Breast epithelium (tissue), 3 donors: ENCODE results near the gene QRFP.

Source experiments
- POLR2A ChIP-seq: fragments of 450-650 bp; IDR thresholded peaks from one replicate; pipeline ENCODE4 v1.6.1; 2016; ENCODE audit warnings: antibody characterized with exemption, mild to moderate bottlenecking, moderate library complexity
- POLR2AphosphoS5 ChIP-seq, 3 donors: sonication (generic); formaldehyde crosslinking; IDR thresholded peaks; one replicate each; pipeline ENCODE4 v1.6.1; 2017; ENCODE audit warnings: antibody characterized with exemption in 3 of 3
- TF ChIP-seq, protein P1 (sequence below), 3 donors: fragments of 450-650 bp; IDR thresholded peaks; one replicate each; pipeline ENCODE4 v1.5.1; 2016 to 2017; ENCODE audit warnings: antibody characterized with exemption in 3 of 3, mild to moderate bottlenecking in 3 of 3, moderate library complexity in 3 of 3

DNA sequence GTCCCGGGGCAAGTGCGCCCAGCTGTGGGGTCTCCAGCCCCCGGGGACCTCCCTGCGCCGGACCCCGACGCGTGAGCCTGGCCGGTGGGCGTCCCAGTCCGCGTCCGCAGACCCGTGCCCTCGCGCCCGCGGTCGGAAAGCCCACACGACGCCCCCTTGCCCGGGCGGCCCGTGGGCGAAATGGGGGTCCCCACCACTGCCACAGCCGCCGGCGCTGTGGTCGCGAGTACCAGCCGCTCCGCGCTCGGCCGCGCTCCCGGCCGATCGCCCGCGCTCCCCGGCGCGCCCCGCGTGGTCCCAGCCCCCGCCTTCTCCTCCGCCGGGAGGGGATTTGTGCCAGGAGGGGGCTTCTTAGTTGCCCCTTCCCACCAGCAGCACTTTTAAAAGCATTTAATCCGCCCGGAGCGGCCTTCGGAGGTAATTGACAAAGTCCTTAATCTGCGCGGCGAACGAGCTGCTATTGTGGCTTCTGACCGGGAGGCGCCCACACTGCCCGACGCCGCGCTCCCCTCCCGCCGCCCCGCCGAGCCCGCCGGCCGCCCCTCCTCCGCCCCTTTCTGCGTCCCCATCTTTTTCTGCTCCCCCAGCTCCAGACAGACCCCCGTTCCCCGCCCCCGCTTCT is 42.9 kb upstream of the QRFP start:
- TF ChIP-seq, protein P1, sequence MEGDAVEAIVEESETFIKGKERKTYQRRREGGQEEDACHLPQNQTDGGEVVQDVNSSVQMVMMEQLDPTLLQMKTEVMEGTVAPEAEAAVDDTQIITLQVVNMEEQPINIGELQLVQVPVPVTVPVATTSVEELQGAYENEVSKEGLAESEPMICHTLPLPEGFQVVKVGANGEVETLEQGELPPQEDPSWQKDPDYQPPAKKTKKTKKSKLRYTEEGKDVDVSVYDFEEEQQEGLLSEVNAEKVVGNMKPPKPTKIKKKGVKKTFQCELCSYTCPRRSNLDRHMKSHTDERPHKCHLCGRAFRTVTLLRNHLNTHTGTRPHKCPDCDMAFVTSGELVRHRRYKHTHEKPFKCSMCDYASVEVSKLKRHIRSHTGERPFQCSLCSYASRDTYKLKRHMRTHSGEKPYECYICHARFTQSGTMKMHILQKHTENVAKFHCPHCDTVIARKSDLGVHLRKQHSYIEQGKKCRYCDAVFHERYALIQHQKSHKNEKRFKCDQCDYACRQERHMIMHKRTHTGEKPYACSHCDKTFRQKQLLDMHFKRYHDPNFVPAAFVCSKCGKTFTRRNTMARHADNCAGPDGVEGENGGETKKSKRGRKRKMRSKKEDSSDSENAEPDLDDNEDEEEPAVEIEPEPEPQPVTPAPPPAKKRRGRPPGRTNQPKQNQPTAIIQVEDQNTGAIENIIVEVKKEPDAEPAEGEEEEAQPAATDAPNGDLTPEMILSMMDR (IDR thresholded peaks at IDR 0.05) = no peak
- TF ChIP-seq POLR2A = no peak
- no peak for TF ChIP-seq POLR2AphosphoS5 (IDR thresholded peaks at IDR 0.05)
